HG02678 (cell line): ENCODE results near the gene RASGEF1B.
"Not testable (repeated sequence)": the region's sequence is repeated elsewhere in the genome, so short reads cannot be mapped to it uniquely, and the experiment has no call there.

Source experiments
- ATAC-seq: cut with Tn5 transposase; IDR thresholded peaks from one replicate; pipeline ENCODE4 v1.9.1; 2021; ENCODE audit warnings: mild to moderate bottlenecking, moderate library complexity; ENCODE audit not compliant: unreplicated experiment

RASGEF1B gene

GRCh38 chr4:81436096-81436495 is 35.6 kb downstream of the RASGEF1B start:
- ATAC-seq: no peak

GRCh38 chr4:81432825-81433224 is 38.9 kb downstream of the RASGEF1B start:
- no peak for ATAC-seq

- no peak for ATAC-seq
Observed at GRCh38 chr4:81431971-81432370, 39.7 kb downstream of the RASGEF1B start.

GRCh38 chr4:81429607-81430006 is 42.1 kb downstream of the RASGEF1B start:
- no peak for ATAC-seq

- no peak for ATAC-seq
Observed at GRCh38 chr4:81429031-81429430, 42.7 kb downstream of the RASGEF1B start.

GRCh38 chr4:81428002-81428401 is 43.7 kb downstream of the RASGEF1B start:
- ATAC-seq: no peak

- no peak for ATAC-seq
Observed at GRCh38 chr4:81427344-81427821, 44.3 kb downstream of the RASGEF1B start.

- ATAC-seq: no peak
Observed at GRCh38 chr4:81426770-81427289, 44.9 kb downstream of the RASGEF1B start.

GRCh38 chr4:81424816-81425755 is 46.6 kb downstream of the RASGEF1B start:
- no peak for ATAC-seq

- ATAC-seq: no peak
Observed at GRCh38 chr4:81424336-81424735, 47.4 kb downstream of the RASGEF1B start.

GRCh38 chr4:81422595-81422994 is 49.1 kb downstream of the RASGEF1B start:
- no peak for ATAC-seq

- peak; percentile 99 for ATAC-seq
Observed at GRCh38 chr4:81421346-81422218, 50.1 kb downstream of the RASGEF1B start.

GRCh38 chr4:81418572-81418971 is 53.1 kb downstream of the RASGEF1B start:
- ATAC-seq: no peak

GRCh38 chr4:81412946-81413495 is 58.7 kb downstream of the RASGEF1B start:
- ATAC-seq: no peak

- no peak for ATAC-seq
Observed at GRCh38 chr4:81410680-81411079, 61.0 kb downstream of the RASGEF1B start.

GRCh38 chr4:81409836-81410235 is 61.9 kb downstream of the RASGEF1B start:
- ATAC-seq: no peak

GRCh38 chr4:81408341-81408740 is 63.4 kb downstream of the RASGEF1B start:
- ATAC-seq: no peak

- ATAC-seq: no peak
Observed at GRCh38 chr4:81407726-81408125, 64.0 kb downstream of the RASGEF1B start.

- ATAC-seq: not testable (repeated sequence)
Observed at GRCh38 chr4:81406481-81406880, 65.2 kb downstream of the RASGEF1B start.

GRCh38 chr4:81405900-81406401 is 65.8 kb downstream of the RASGEF1B start:
- ATAC-seq: peak; percentile 89

- ATAC-seq: no peak
Observed at GRCh38 chr4:81404741-81405140, 67.0 kb downstream of the RASGEF1B start.
